Mesothelial cell of epicardium (in vitro differentiated cells): ENCODE measurements around the gene LCNL1. TPM values are rescaled to one million over a fixed set of nuclear protein-coding genes. Genes with fewer than 3 reads are reported as not detected.

Experiments used
- DNase-seq, 2 experiments: peaks; one replicate each; pipeline ENCODE4 v3.0.0; 2021; ENCODE audit warnings: low spot score in 2 of 2; ENCODE audit not compliant: unreplicated experiment in 2 of 2
- H3K27ac Mint-ChIP-seq: 2 replicates; pipeline ENCODE4 v1.8.0; 2021; ENCODE audit warnings: mixed read lengths
- H3K27me3 Mint-ChIP-seq: 2 replicates; pipeline ENCODE4 v1.8.0; 2021; ENCODE audit warnings: low read depth, mixed read lengths
- H3K36me3 Mint-ChIP-seq: 2 replicates; pipeline ENCODE4 v1.8.0; 2021; ENCODE audit warnings: mixed read lengths
- H3K4me1 Mint-ChIP-seq: 2 replicates; pipeline ENCODE4 v1.8.0; 2021; ENCODE audit warnings: mixed read lengths
- H3K4me3 Mint-ChIP-seq: 2 replicates; pipeline ENCODE4 v1.8.0; 2021; ENCODE audit warnings: mild to moderate bottlenecking, moderate library complexity, mixed read lengths
- H3K9me3 Mint-ChIP-seq: 2 replicates; pipeline ENCODE4 v1.8.0; 2021; ENCODE audit warnings: mixed read lengths
- CTCF ChIP-seq: fragments of 200-600 bp; sonication (generic); IDR thresholded peaks from one replicate; pipeline ENCODE4 v1.5.0; 2021; ENCODE audit warnings: antibody characterized with exemption; ENCODE audit not compliant: unreplicated experiment
- total RNA-seq: library from RNA; stranded (reverse); gene quantifications from 3 replicates; pipeline ENCODE4 v1.2.1, GENCODE V29; 2021

The LCNL1 gene
- total RNA-seq, result 4.7 to 5.7 TPM (median 5.5 TPM) in 3 replicates

DNA sequence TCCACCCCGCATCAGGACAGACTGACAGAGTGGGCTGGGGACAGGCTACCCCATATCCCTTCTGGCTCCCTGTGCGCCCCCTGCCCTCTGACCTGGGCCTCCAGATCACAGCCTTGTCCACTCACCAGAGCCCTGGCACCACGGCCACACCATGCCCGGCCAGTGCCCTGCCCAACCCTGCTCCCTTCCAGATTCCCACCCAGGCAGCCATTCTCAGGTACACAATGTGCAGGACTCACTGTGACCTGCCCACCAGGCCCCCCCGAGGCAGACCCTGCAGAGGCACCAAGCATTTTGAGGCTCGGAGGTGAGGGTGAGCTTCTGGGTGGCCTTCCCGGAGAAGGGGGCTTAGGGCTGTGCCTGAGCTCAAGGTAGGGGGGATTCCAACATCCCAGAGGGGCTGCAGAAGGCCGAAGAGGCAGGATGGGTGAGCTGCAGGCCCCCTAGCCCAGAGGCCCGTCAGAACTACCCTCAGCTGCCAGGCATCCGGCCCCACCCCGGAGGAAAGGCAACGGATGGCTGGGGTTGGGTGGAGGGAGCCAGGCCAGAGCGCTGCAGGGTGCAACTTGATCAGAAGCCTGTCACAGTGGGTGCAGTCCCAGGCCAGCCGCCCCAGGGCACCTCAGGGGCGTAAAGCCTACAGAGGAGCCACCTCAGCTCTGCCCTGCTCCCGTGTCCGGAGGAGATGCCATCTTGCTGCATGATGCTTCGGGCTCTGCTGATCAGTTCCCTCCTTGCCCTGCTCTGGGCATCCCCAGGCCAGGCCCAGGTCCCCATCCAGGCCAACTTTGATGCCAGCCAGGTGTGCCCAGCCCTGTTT, at the start of gene LCNL1:
TSS of gene LCNL1 (plus strand) at position 762 of the 820 bp plus-strand sequence. CDS start 594 bp downstream, outside the sequence.
- Mint-ChIP-seq H3K4me3 (no peak within 1 kb of the TSS), H3K36me3 (no peaks in the 10 kb centered on the region), H3K27ac (no peak within 1 kb of the TSS), H3K9me3 (no peaks in the 10 kb centered on the region), H3K27me3 (peaks cover 4% of the 10 kb centered on the region), H3K4me1 (peaks cover under 1% of the 10 kb centered on the region)
- no peak for DNase-seq
- no peak for TF ChIP-seq CTCF

DNA sequence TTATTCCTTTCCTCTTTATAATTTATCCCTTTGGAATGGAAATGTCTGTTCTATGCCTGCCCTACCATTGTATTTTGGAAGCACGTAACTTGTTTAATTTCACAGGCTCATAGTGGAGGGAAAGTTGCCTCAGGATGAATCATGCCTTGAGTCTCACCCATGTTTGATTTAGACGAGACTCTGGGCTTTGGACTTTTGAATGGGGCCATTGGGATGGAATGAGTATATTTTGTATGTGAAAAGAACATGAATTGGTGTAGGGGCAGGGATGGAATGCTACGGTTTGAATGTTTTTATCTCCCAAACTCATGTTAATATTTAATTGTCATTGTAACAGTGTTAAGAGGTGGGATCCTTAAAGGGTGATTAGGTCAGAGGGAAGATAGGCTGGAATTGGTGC, 48.5 kb upstream of the LCNL1 start:
- Mint-ChIP-seq H3K27me3 (no peaks in the 10 kb centered on the region), H3K36me3 (peaks cover 34% of the 10 kb centered on the region), H3K4me3 (no peak overlapping the region), H3K9me3 (peaks cover 13% of the 10 kb centered on the region), H3K4me1 (no peaks in the 10 kb centered on the region), H3K27ac (no peak overlapping the region)
- no peak for TF ChIP-seq CTCF
- DNase-seq, result no peak

GRCh38 chr9:136935651-136936050, 47.1 kb upstream of the LCNL1 start:
- Mint-ChIP-seq H3K4me1 (no peaks in the 10 kb centered on the region), H3K9me3 (peaks cover 13% of the 10 kb centered on the region), H3K27me3 (no peaks in the 10 kb centered on the region), H3K4me3 (no peak overlapping the region), H3K36me3 (peaks cover 38% of the 10 kb centered on the region), H3K27ac (no peak overlapping the region)
- TF ChIP-seq CTCF, result no peak
- DNase-seq, result no peak

DNA sequence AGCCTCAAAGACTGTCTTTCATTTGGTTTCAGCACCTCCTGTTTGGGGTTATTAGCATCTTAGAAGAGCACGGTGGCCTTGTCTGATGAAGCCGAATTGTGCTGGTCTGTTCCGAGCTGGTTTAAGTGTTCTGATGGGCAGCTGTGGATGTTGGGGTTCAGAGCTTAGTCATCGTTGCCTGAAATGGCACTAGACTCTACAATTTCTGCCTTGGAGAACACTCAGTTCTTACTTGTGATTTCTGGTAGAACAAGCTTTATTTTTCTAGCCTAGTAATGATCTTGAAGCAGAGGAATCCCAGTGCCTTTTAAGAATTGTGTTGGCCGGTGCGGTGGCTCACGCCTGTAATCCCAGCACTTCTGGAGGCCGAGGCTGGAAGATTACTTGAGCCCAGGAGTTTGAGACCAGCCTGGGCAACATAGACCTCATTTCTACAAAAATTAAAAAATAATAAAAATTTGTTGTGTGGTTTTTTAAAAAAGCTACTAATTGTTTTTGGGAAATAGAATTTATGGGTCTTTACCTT, 46.1 kb upstream of the LCNL1 start:
- Mint-ChIP-seq H3K9me3 (peaks cover 12% of the 10 kb centered on the region), H3K4me3 (no peak overlapping the region), H3K4me1 (no peaks in the 10 kb centered on the region), H3K36me3 (peaks cover 40% of the 10 kb centered on the region), H3K27me3 (no peaks in the 10 kb centered on the region), H3K27ac (no peak overlapping the region)
- no peak for DNase-seq
- TF ChIP-seq CTCF, result no peak

GRCh38 chr9:136937186-136938001, 45.4 kb upstream of the LCNL1 start:
- DNase-seq, result no peak
- H3K36me3 Mint-ChIP-seq, result peaks cover 38% of the 10 kb centered on the region
- TF ChIP-seq CTCF, result no peak

More at GRCh38 chr9:136937186-136938001, 45.4 kb upstream of the LCNL1 start:
- Mint-ChIP-seq H3K4me1 (no peaks in the 10 kb centered on the region), H3K27me3 (no peaks in the 10 kb centered on the region), H3K27ac (no peak overlapping the region), H3K4me3 (no peak overlapping the region), H3K9me3 (peaks cover 7% of the 10 kb centered on the region)
